ENCODE results near the gene BMPR1A. TPM values are rescaled to one million over a fixed set of nuclear protein-coding genes. Genes with fewer than 3 reads are reported as not detected.

BMPR1A gene
- total RNA-seq, 1 experiment from 2014 or later, result 42.6 TPM

- Histone ChIP-seq H3K27me3 (ENCODE audit: insufficient read depth, low read length) (no peaks in the 10 kb centered on the region), H3K27ac (ENCODE audit: low read depth, low read length) (no peak overlapping the region), H3K4me1 (ENCODE audit: control insufficient read depth in 1 of 2, insufficient read depth in 2 of 2, low read length in 2 of 2) (peaks cover 11 to 14% of the 10 kb centered on the region in 2 experiments), H3K9me2 (ENCODE audit: insufficient read depth) (no peaks in the 10 kb centered on the region), H3K9me3 (ENCODE audit: control insufficient read depth in 1 of 2, insufficient read depth in 1 of 2, low read depth in 1 of 2, low read length in 2 of 2) (no peaks in the 10 kb centered on the region), H3K4me2 (ENCODE audit: low read length) (no peak overlapping the region), H3K36me3 (ENCODE audit: control insufficient read depth in 1 of 2, insufficient read depth in 2 of 2, low read length in 2 of 2) (no peaks in the 10 kb centered on the region), H4K20me1 (ENCODE audit: insufficient read depth) (0 out of 2 replicates have a peak, but pooled peaks cover 7% of the 10 kb centered on the region), H2AFZ (ENCODE audit: low read depth, low read length, poor library complexity, severe bottlenecking) (no peak overlapping the region), H3K79me2 (ENCODE audit: insufficient read depth, low read length) (peaks cover 51% of the 10 kb centered on the region), H3K9ac (ENCODE audit: low read length) (no peak overlapping the region), H3K4me3 (replicated peaks in 1 of 2; ENCODE audit: low read depth in 1 of 2, low read length in 2 of 2) (no peak overlapping the region)
- ChIA-PET CTCF (no interaction called here), RAD21 (ENCODE audit: low non-redundant PET in 1 of 2, low total read pairs in 2 of 2, uncharacterized antibody in 2 of 2, unreplicated experiment in 2 of 2) (no interaction called here), POLR2A (no interaction called here)
- no peak for DNase-seq (ENCODE audit: low read depth, low spot score)
- no TSS peak for BruUV-seq (replicated peaks)
- ATAC-seq, result no peak
- no peak for TF ChIP-seq SP1 (IDR thresholded peaks at IDR 0.05; ENCODE audit: low read depth)
- no peak for TF ChIP-seq RAD21 (IDR thresholded peaks at IDR 0.05; ENCODE audit: low read depth)
- intact Hi-C loops (cut with micrococcal nuclease), result no loop called here
Measured at GRCh38 chr10:86792461-86793167, 36.2 kb downstream of the BMPR1A start.

DNA sequence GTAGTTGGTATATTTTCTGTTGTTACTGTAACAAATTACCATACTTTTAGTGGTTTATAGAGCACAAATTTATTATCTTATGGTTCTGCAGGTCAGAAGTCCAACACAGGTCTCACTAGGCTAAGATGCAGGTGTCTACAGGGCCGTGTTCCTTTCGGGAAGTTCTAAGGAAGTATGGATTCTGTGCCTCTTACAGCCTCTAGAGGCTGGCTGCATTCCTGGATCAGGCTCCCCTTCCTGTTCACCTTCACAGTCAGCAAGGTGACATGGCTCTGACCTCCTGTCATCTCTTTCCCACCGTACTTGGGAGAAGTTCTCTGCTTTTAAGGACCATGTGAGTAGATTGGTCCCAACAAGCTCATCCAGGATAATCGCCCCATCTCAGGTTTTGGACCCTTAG is 37.3 kb downstream of the BMPR1A start:
- DNase-seq (ENCODE audit: low read depth, low spot score) (no peak), ATAC-seq (no peak)
- TF ChIP-seq POLR2AphosphoS5 (IDR thresholded peaks at IDR 0.05; ENCODE audit: low read depth, low read length), result no peak
- intact Hi-C loops (cut with micrococcal nuclease), result no loop called here
- RAD21 ChIA-PET (ENCODE audit: low non-redundant PET in 1 of 2, low total read pairs in 2 of 2, uncharacterized antibody in 2 of 2, unreplicated experiment in 2 of 2), result no interaction called here
- Histone ChIP-seq H3K4me1 (ENCODE audit: control insufficient read depth in 1 of 2, insufficient read depth in 2 of 2, low read length in 2 of 2) (peaks cover 11 to 14% of the 10 kb centered on the region in 2 experiments), H3K36me3 (ENCODE audit: control insufficient read depth in 1 of 2, insufficient read depth in 2 of 2, low read length in 2 of 2) (no peaks in the 10 kb centered on the region), H3K27ac (ENCODE audit: low read depth, low read length) (no peak overlapping the region), H3K9ac (ENCODE audit: low read length) (no peak overlapping the region), H3K9me3 (ENCODE audit: control insufficient read depth in 1 of 2, insufficient read depth in 1 of 2, low read depth in 1 of 2, low read length in 2 of 2) (no peaks in the 10 kb centered on the region), H3K9me2 (ENCODE audit: insufficient read depth) (no peaks in the 10 kb centered on the region), H3K4me3 (replicated peaks in 1 of 2; ENCODE audit: low read depth in 1 of 2, low read length in 2 of 2) (no peak overlapping the region), H3K4me2 (ENCODE audit: low read length) (no peak overlapping the region), H2AFZ (ENCODE audit: low read depth, low read length, poor library complexity, severe bottlenecking) (no peak overlapping the region), H4K20me1 (ENCODE audit: insufficient read depth) (0 out of 2 replicates have a peak, but pooled peaks cover 7% of the 10 kb centered on the region), H3K79me2 (ENCODE audit: insufficient read depth, low read length) (peaks cover 52% of the 10 kb centered on the region), H3K27me3 (ENCODE audit: insufficient read depth, low read length) (no peaks in the 10 kb centered on the region)
- POLR2A ChIA-PET, result no interaction called here
- CTCF ChIA-PET, result no interaction called here
- no TSS peak for BruUV-seq (replicated peaks)
